Measurements from ENCODE around the gene XIRP1.
A peak's percentile ranks its signal among the peaks of the same experiment; 100 is the strongest.

DNA sequence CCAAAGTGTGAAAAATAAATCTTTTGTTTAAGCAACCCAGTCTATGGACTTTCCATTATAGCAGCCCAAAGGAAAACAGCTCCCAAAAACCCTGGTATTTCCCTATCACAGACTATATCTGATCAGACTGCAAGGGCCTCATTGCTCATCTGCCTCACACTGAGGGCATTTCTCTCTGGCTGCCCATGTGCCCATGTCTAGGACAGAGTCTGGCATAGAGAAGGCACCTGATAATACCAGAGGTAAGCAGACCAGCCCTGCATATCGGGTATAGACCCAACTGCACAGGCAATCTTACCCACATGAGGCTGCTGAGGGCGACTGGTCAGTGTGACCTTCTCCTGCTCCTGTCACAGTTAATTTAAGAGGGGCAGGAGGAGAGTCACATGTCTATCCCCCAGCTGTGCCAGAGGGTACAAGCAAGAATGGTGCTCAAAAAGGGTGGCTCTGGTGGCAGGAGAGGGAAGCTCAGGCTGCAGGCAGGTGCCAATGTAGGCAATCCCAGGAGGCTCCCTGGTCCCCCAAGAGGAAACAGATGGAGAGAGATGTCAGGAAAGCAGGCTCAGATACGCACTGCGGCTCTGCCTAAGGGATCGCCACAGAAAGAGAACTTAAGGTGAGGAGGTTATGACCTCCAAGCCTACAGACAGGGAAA is 42.1 kb downstream of the XIRP1 start:
- TF ChIP-seq, protein P1, sequence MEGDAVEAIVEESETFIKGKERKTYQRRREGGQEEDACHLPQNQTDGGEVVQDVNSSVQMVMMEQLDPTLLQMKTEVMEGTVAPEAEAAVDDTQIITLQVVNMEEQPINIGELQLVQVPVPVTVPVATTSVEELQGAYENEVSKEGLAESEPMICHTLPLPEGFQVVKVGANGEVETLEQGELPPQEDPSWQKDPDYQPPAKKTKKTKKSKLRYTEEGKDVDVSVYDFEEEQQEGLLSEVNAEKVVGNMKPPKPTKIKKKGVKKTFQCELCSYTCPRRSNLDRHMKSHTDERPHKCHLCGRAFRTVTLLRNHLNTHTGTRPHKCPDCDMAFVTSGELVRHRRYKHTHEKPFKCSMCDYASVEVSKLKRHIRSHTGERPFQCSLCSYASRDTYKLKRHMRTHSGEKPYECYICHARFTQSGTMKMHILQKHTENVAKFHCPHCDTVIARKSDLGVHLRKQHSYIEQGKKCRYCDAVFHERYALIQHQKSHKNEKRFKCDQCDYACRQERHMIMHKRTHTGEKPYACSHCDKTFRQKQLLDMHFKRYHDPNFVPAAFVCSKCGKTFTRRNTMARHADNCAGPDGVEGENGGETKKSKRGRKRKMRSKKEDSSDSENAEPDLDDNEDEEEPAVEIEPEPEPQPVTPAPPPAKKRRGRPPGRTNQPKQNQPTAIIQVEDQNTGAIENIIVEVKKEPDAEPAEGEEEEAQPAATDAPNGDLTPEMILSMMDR (IDR thresholded peaks at IDR 0.05; ENCODE audit: low read depth, low read length), result 0 out of 2 replicates have a peak, but pooled peaks have one; percentile 7
- no peak for TF ChIP-seq EZH2phosphoT487 (IDR thresholded peaks at IDR 0.05; ENCODE audit: low read depth)

All from OCI-LY3 (cell line).